Measurements from ENCODE around the gene MMP15.
"Not testable (repeated sequence)": the region's sequence is repeated elsewhere in the genome, so short reads cannot be mapped to it uniquely, and the experiment has no call there.

MMP15 gene

GRCh38 chr16:58025351-58026138 lies at the start of gene MMP15:
Gene MMP15, plus strand, starts transcription at chr16:58025754. Its CDS starts 597 bp downstream, at chr16:58026351.
- FAIRE-seq, result peak; percentile 73
- no peak for DNase-seq (ENCODE audit: extremely low spot score, insufficient read length, low read depth)

GRCh38 chr16:57976331-57976796 lies 49.2 kb upstream of the MMP15 start:
- no peak for FAIRE-seq
- DNase-seq (ENCODE audit: extremely low spot score, insufficient read length, low read depth), result no peak

- no peak for FAIRE-seq
Measured at GRCh38 chr16:57977418-57978069, 48.0 kb upstream of the MMP15 start.

GRCh38 chr16:57978070-57978465 lies 47.5 kb upstream of the MMP15 start:
- not testable (repeated sequence) for FAIRE-seq; DNase-seq (ENCODE audit: extremely low spot score, insufficient read length, low read depth)

More at GRCh38 chr16:57977418-57978069, 48.0 kb upstream of the MMP15 start:
- no peak for DNase-seq (ENCODE audit: extremely low spot score, insufficient read length, low read depth)

GRCh38 chr16:57979006-57979585 lies 46.5 kb upstream of the MMP15 start:
- DNase-seq (ENCODE audit: extremely low spot score, insufficient read length, low read depth) (no peak), FAIRE-seq (no peak)

- DNase-seq (ENCODE audit: extremely low spot score, insufficient read length, low read depth) (no peak), FAIRE-seq (no peak)
Measured at GRCh38 chr16:57981636-57982035, 43.9 kb upstream of the MMP15 start.

- no peak for FAIRE-seq
- no peak for DNase-seq (ENCODE audit: extremely low spot score, insufficient read length, low read depth)
Measured at GRCh38 chr16:57982385-57982784, 43.2 kb upstream of the MMP15 start.

- FAIRE-seq, result peak; percentile 84
Measured at GRCh38 chr16:57984443-57985203, 40.9 kb upstream of the MMP15 start.

GRCh38 chr16:57985204-57986181 lies 40.1 kb upstream of the MMP15 start:
- FAIRE-seq, result no peak
- DNase-seq (ENCODE audit: extremely low spot score, insufficient read length, low read depth), result no peak

More at GRCh38 chr16:57984443-57985203, 40.9 kb upstream of the MMP15 start:
- DNase-seq (ENCODE audit: extremely low spot score, insufficient read length, low read depth), result peak; percentile 70

- DNase-seq (ENCODE audit: extremely low spot score, insufficient read length, low read depth) (no peak), FAIRE-seq (no peak)
Measured at GRCh38 chr16:57986196-57986595, 39.4 kb upstream of the MMP15 start.

GRCh38 chr16:57987441-57988177 lies 37.9 kb upstream of the MMP15 start:
- DNase-seq (ENCODE audit: extremely low spot score, insufficient read length, low read depth) (no peak), FAIRE-seq (no peak)

GRCh38 chr16:57988929-57989328 lies 36.6 kb upstream of the MMP15 start:
- DNase-seq (ENCODE audit: extremely low spot score, insufficient read length, low read depth) (no peak), FAIRE-seq (no peak)

GRCh38 chr16:57991551-57992059 lies 33.9 kb upstream of the MMP15 start:
- DNase-seq (ENCODE audit: extremely low spot score, insufficient read length, low read depth) (no peak), FAIRE-seq (no peak)

GRCh38 chr16:57992084-57992483 lies 33.5 kb upstream of the MMP15 start:
- FAIRE-seq (no peak), DNase-seq (ENCODE audit: extremely low spot score, insufficient read length, low read depth) (no peak)

GRCh38 chr16:57993438-57993837 lies 32.1 kb upstream of the MMP15 start:
- no peak for DNase-seq (ENCODE audit: extremely low spot score, insufficient read length, low read depth)
- FAIRE-seq, result no peak

- DNase-seq (ENCODE audit: extremely low spot score, insufficient read length, low read depth) (no peak), FAIRE-seq (no peak)
Measured at GRCh38 chr16:57993897-57994296, 31.7 kb upstream of the MMP15 start.

- DNase-seq (ENCODE audit: extremely low spot score, insufficient read length, low read depth) (no peak), FAIRE-seq (no peak)
Measured at GRCh38 chr16:57994361-57994760, 31.2 kb upstream of the MMP15 start.

- FAIRE-seq, result peak; percentile 68
- no peak for DNase-seq (ENCODE audit: extremely low spot score, insufficient read length, low read depth)
Measured at GRCh38 chr16:57994778-57995177, 30.8 kb upstream of the MMP15 start.
